Kidney (tissue), 14 donors: ENCODE measurements around the gene SLC31A1. TPM values are rescaled to one million over a fixed set of nuclear protein-coding genes. Genes with fewer than 3 reads are reported as not detected.

ENCODE experiments used
- DNase-seq, 5 donors: peaks; one replicate each; pipeline ENCODE4 v3.0.0-alpha.2; 2013 to 2020
- FAIRE-seq: peaks from 2 replicates; lab custom pipeline; 2012; peaks lifted over from hg19 to GRCh38; lab: Jason Lieb, UNC
- H3K27ac ChIP-seq, 2 donors: one replicate each; pipeline ENCODE4 v1.7.0; 2013; ENCODE audit warnings: low read depth in 2 of 2, low read length in 2 of 2, inconsistent platforms in 1 of 2
- H3K27me3 ChIP-seq: one replicate; pipeline ENCODE4 v1.7.1; 2013; ENCODE audit warnings: low read length, inconsistent platforms; ENCODE audit not compliant: control insufficient read depth, insufficient read depth
- H3K36me3 ChIP-seq, 3 donors: one replicate each; pipeline versions ENCODE4 v1.7.0 to v1.7.1; 2013; ENCODE audit warnings: low read length in 3 of 3, control low read depth in 1 of 3, inconsistent platforms in 1 of 3; ENCODE audit not compliant: insufficient read depth in 3 of 3, control insufficient read depth in 2 of 3
- H3K4me1 ChIP-seq, 3 donors: one replicate each; pipeline versions ENCODE4 v1.7.0 to v1.7.1; 2013; ENCODE audit warnings: low read length in 3 of 3, inconsistent platforms in 1 of 3, low read depth in 1 of 3; ENCODE audit not compliant: control insufficient read depth in 2 of 3, insufficient read depth in 2 of 3
- H3K4me3 ChIP-seq, 3 donors: one replicate each; pipeline versions ENCODE4 v1.7.0 to v1.8.1; 2013; ENCODE audit warnings: low read length in 3 of 3, control low read depth in 1 of 3, inconsistent platforms in 1 of 3
- H3K9ac ChIP-seq, 3 donors: one replicate each; pipeline versions ENCODE4 v1.7.0 to v1.7.1; 2013; ENCODE audit warnings: low read length in 3 of 3, control low read depth in 1 of 3, inconsistent platforms in 1 of 3
- H3K9me3 ChIP-seq, 3 donors: one replicate each; pipeline versions ENCODE4 v1.7.0 to v1.7.1; 2013; ENCODE audit warnings: low read length in 3 of 3, control low read depth in 1 of 3, inconsistent platforms in 1 of 3; ENCODE audit not compliant: control insufficient read depth in 2 of 3, insufficient read depth in 1 of 3
- CTCF ChIP-seq: IDR thresholded peaks from 3 replicates; pipeline ENCODE4 v1.5.1; 2012; ENCODE audit warnings: mild to moderate bottlenecking, moderate library complexity, borderline replicate concordance; ENCODE audit not compliant: insufficient read depth; ENCODE audit errors: extremely low read depth
- intact Hi-C: fragments of 100-400 bp; cut with DNase I; formaldehyde crosslinking; loops from one replicate; pipeline ENCODE4 v1.11.1; 2022
- polyA plus RNA-seq: library from polyadenylated mRNA; stranded (reverse); fragments of 350-450 nt; fragmentation: Illumina TruSeq; extraction: RNeasy Lipid Tissue Mini Kit (QIAGEN cat#74804); gene quantifications from one replicate; pipeline ENCODE4 v1.2.3, GENCODE V29; 2014; ENCODE audit warnings: low read depth, low replicate concordance; ENCODE audit not compliant: insufficient read depth
- total RNA-seq: library from RNA; stranded (reverse); fragmentation: NEBNext Ultra II Directional; extraction: Animal tissue kit (Norgen Biotek cat#: 25700); gene quantifications from one replicate; pipeline ENCODE4 v1.2.1, GENCODE V29; 2021
- donor health status: control.
- donor health status: control.
- donor health status: control.
- donor health status: control.
- donor health status: control.
- donor health status: DM: yes; HTN: yes; CAD: no.
- donor health status: Normal renal cell carcinoma (clear cell type).

Gene SLC31A1
- total and polyA plus RNA-seq, 2 donors from 2014 or later = 19.5 to 20.1 TPM

- no peak for FAIRE-seq
- H3K27ac ChIP-seq = no peak overlapping the region
- intact Hi-C loops = no loop called here
These were observed 1.4 kb upstream of the SLC31A1 start for GRCh38 chr9:113219969-113220368.

GRCh38 chr9:113220467-113221002 is 809 bp upstream of the SLC31A1 start:
- Histone ChIP-seq H3K4me3 (peak overlapping the region; percentile 78 to 89 (median 84)), H3K27ac (peak overlapping the region; percentile 83 to 88), H3K27me3 (no peaks in the 10 kb centered on the region), H3K9ac (peak overlapping the region; percentile 81 to 92 (median 84)), H3K9me3 (no peaks in the 10 kb centered on the region), H3K4me1 (peaks cover 4 to 21% (median 16%) of the 10 kb centered on the region in 3 donors), H3K36me3 (no peaks in the 10 kb centered on the region)
- DNase-seq (no peak), FAIRE-seq (no peak)
- intact Hi-C loops = no loop called here
- no peak for TF ChIP-seq CTCF

More at GRCh38 chr9:113219969-113220368, 1.4 kb upstream of the SLC31A1 start:
- Histone ChIP-seq H3K36me3 (no peaks in the 10 kb centered on the region), H3K9me3 (no peaks in the 10 kb centered on the region), H3K27me3 (no peaks in the 10 kb centered on the region), H3K4me1 (peaks cover 4 to 21% (median 16%) of the 10 kb centered on the region in 3 donors), H3K9ac (peak overlapping the region in 1 of 3 donors; percentile 81), H3K4me3 (peak overlapping the region; percentile 27 to 89 (median 78))
- DNase-seq = no peak
- no peak for TF ChIP-seq CTCF

- H3K9me3 ChIP-seq = no peaks in the 10 kb centered on the region
- intact Hi-C loops = no loop called here
- DNase-seq = peak in 1 of 5 donors; percentile 34
- no peak for FAIRE-seq
- no peak for TF ChIP-seq CTCF
- H3K4me3 ChIP-seq = peak overlapping the region; percentile 78 to 98 (median 93)
- H3K4me1 ChIP-seq = peaks cover 4 to 21% (median 16%) of the 10 kb centered on the region in 3 donors
- peak overlapping the region; percentile 85 to 97 (median 91) for H3K9ac ChIP-seq
- H3K36me3 ChIP-seq = no peaks in the 10 kb centered on the region
- H3K27me3 ChIP-seq = no peaks in the 10 kb centered on the region
- peak overlapping the region; percentile 71 to 78 for H3K27ac ChIP-seq
These were observed 597 bp downstream of the SLC31A1 start for GRCh38 chr9:113221800-113222481.
